NCI-H2081 treated with DMSO at 0.1 percent for 48 hours (cell line): ENCODE results near the gene TCF12.
"Not testable (repeated sequence)": the region's sequence is repeated elsewhere in the genome, so short reads cannot be mapped to it uniquely, and the experiment has no call there.

Experiments used
- DNase-seq: peaks from one replicate; lab custom pipeline; 2025; lab: John Stamatoyannopoulos, UW

The TCF12 gene

DNA sequence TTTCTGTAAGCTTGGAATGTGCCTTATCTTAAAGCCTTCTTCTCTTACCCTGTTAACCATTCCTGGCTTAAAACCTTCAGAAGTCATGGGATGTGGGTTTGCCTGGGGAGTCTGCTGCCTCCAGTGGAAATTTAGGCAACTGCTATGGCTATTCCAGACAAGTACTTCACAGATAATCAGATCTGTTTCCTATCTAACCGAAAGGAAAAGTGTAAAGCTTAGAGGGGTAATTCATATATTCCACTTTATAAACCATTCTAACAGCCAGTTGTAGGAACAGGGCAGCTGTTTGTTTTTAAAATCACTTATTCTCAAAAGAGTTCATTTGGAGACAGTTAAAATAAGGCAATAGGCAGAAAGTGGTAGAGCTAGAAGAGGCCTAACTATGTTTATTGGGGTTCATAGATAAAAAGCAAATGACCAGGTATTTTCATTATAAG lies 219.9 kb downstream of the TCF12 start:
- DNase-seq: no peak

DNA sequence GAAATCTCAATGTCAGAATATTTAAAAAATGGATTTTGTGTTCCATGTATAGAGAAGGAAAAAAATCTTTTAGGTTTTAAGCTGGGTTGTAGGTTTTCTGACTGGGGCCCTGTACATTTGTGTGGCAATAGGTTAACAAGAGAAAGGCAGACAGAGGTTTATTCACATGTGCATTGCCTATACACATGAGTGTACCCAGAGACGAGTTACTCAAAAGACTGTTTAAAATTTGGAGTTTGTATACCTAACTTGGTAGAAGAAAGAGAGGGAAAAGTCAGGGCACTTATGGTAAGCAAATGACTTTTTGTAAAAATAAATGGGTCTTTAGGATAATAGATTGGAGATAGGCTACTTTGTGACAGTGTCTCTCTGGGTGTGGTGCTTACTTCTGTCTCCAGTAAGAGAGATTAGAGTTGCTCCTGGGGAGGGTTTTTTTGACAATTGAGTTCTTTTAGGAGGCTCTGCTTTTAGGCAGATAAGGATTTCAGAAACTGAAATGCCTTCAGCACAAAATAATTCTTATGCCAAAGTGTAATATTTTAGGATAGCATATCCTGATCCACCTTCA lies 225.2 kb downstream of the TCF12 start:
- no peak for DNase-seq

DNA sequence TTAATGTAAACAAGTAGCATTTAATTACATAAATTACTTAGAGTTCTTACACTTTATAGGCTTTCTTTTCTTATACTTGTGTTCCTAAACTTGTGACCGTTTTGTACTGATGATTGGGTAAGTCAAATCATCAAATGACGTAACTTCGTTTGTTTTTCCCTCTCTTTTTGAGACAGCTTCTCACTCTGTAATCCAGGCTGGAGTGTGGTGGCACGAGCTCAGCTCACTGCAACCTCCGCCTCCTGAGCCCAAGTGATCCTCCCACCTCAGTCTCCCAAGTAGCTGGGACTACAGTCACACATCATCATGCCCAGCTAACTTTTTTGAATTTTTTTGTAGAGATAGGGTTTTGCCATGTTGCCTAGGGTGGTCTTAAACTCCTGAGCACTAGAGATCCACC lies 226.0 kb downstream of the TCF12 start:
- DNase-seq: no peak

DNA sequence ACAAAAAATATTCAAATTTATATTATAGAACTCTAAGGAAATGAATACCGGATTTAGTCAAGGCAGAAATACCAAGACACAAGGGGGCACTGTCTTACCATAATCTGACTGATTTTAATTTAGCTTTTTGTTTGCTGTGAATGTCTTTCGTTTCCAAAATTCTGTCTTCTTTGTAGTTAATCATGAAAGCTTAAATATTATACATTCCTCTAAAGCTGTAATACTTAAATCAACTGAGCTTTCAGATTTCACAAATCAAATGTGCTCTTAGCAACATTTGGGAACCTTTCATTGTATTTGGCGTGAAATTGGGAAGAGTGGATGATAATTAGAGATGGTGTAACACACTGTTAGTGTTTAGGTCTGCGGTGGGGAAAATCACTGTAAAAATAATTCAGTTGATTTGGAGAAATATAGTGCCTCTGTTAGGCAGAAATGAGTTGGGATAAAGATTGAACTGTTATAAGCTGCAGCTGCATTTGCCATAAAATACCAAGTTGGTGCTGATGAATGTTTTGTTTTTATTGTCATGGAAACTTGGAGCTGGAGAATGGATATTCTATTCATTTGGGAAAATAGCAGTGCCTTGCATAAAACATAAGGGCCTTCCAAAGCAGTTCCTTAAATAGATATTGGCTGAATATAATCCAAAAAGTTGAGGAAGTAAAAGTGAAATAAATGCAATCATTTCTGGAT lies 228.2 kb downstream of the TCF12 start:
- no peak for DNase-seq

DNA sequence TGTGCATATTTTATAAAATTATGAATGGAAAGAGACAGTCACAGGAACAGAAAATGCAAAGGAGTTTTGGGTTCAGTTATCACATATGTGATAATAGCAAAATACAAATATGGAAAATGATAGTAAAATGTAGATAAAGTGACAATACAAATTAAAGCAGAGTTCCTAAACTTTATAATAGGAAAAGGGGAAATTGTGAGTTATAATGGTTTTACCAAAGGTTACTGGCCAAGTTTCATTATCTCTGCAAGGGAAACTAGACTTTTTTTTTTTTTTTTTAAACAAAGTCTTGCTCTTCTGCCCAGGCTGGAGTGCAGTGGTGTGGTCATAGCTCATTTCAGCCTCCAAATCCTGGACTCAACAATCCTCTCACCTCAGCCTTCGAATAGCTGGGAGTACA lies 229.2 kb downstream of the TCF12 start:
- no peak for DNase-seq

DNA sequence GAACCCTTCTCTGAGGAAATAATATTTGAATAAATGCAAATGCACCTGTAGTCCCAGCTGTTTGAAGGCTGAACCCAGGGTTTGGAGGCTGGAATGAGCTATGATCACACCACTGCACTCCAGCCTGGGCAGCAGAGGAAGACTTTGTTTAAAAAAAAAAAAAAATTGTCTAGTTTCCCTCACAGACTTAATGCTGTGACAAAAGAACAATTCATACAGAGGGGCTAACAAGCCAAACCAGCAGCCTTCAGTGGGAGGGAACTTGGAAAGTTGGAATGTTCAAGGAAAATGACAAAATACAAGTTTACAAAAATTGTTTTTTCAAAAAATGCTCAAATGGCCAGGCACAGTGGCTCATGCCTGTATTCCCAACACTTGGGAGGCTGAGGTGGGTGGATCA lies 229.8 kb downstream of the TCF12 start:
- no peak for DNase-seq

DNA sequence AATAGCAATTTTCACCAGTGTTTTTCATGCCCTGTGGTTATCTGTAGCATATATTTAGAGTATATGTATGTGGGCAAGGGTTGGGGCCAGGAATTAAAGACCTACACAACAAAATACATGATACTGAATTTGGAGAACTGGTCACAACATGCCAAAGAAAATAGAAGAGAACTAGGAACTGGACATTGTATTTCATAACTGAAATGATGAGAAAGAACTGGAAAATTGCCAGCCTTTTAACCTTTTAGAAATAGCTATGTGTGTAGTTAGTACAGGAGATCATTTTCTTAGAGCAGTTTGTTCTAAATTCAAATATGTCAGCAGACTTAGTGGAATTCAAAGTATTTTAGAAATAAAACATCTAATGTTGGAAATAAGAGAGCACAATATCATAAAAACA lies 230.8 kb downstream of the TCF12 start:
- no peak for DNase-seq

DNA sequence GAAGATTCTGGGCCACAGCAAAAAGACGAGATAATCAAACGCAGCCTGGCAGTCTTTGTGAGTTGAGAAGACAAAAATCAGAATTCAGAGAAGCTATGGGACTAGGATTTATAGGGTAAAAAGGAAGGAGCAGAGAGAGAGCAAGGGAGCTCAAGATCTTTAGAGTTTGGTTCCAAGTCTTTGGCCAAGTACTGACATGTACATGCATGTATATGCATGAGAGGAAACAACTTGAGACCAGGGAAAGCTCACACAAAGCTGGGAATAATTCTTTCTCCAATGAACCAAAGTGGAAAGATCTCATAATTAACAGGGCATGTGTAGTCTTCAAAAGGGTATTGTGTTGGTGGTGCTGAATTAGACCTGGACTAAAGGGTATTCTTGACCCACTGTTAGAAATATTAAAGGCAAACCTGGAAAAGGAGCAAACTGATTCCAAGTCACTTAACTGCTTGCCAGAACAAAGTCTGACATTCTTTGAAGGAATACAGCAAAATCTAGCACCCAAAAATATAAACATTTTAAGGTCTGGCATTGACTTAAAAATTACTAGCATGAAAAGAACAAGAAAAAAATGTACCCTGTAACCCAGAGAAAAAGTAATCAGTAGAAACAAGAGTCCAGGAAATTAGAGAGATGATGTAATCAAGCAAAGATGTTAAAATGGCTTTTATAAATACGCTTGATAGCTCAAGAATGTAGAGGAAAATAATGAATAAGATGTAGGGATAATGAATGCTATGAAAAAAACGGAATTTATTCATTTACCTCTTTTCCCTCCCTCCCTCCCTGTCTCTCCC lies 231.8 kb downstream of the TCF12 start:
- DNase-seq: no peak

DNA sequence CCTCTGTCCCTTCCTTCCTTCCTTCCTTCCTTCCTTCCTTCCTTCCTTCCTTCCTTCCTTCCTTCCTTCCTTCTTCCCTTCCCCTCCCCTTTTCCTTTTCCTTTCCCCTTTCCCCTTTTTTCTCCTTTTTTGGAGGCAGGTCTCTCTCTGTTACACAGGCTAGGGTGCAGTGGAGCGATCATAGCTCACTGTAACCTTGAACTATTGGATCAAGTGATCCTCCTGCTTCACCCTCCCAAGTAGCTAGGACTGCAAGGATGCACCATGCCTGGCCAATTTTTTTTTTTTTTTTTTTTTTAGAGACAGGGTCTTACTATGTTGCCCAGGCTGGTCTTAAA lies 232.4 kb downstream of the TCF12 start:
- not testable (repeated sequence) for DNase-seq

DNA sequence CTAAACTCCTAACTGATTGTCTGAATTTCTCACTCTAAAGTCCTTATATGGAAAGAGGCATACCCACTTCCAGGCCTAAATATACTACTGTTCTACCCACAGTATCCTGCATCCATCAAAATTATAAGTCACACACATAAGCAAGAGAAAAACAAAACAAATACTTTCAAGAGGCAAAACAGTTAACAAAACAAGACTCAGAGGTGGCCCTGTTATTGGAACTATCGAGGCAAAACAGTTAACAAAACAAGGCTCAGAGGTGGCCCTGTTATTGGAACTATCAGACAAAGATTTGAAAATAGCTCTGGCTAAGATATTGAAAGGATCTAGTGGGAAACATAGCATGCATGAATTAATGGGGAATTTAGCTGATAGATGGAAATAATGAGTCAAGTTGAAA lies 233.7 kb downstream of the TCF12 start:
- DNase-seq: no peak

DNA sequence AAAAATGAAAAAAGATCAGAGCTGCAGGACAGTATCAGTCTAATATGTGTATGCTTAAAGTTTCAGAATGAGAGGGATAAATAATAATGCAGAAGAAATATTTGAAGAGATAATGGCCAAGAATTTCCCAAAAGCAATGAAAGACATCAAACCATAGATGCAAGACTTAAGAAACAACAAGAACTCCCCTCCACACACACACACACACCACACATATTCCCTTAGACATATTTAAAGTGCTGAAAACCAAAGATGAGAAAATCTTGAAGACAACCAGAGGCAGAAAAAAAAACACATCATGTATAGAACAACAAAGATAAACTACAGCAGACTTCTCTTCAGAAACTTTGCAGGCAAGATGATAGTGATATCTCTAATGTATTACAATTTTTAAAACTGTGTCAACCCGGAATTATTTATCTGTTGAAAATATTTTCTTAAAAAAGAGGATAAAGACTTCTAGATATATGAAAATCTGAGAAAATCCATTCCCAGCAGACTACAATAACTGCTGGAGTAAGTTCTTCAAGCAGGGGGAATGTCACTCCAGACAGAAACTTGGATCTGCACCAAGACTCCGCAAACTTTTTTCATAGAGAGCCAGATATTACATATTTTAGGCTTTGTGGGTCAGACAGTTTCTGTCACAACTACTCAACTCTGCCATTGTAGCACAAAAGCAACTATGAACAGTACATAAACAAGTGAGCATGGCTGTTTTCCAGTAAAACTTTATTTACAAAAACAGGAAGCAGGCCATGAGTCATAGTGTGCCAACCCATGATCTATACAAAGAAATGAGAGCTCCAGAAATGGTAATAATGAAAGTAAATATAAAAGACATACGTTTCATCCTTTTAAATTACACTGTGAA lies 234.5 kb downstream of the TCF12 start:
- DNase-seq: no peak

DNA sequence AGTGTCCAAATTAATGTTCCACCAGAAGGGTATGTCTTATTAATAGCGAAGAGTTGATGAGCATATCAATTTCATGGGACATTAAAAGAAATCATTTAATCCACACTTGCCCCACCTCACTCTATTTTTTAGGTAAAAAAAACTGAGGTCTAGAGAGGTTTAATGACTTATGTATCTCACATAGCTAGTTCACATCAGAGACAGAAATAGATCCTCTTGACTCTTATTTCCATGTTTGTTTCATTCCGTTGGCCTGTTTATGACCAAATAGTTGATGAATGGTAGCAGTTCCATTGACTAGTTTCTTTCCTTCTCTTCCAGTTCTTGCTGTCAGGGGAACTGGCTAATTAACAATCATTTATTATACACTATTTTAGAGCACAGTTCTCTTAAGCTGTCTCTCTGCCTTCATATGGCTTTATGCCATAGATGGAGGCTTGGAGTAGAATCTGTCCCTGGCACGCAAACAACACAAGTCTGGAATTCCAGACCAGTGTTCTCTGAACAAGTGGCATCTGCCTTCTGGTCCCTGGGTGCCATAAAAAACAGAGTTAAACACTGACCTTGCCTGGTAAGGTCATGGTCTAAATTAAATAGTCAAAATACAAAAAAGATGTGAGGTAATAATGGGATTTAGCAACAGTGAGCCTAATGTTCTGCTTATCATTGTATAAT lies 237.9 kb downstream of the TCF12 start:
- DNase-seq: no peak

DNA sequence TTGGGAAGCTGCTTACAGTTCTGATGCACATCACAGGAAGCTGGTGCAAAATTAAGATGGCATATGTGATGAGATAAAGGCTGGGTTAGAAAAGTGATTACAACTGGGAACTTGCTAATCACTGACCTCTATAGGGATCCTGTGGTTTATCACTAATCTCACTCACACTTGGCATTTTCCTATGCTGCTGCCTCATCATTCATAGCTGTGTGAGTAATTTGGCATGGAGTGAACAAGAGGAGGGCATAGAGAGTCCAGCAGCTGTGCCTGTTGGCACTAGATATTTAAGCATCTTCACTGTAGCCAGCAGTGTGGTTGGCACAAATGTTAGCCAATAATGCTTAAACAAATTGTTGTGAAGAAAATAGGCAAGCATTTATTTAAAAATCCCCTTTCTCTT lies 240.1 kb downstream of the TCF12 start:
- peak; percentile 68 for DNase-seq

DNA sequence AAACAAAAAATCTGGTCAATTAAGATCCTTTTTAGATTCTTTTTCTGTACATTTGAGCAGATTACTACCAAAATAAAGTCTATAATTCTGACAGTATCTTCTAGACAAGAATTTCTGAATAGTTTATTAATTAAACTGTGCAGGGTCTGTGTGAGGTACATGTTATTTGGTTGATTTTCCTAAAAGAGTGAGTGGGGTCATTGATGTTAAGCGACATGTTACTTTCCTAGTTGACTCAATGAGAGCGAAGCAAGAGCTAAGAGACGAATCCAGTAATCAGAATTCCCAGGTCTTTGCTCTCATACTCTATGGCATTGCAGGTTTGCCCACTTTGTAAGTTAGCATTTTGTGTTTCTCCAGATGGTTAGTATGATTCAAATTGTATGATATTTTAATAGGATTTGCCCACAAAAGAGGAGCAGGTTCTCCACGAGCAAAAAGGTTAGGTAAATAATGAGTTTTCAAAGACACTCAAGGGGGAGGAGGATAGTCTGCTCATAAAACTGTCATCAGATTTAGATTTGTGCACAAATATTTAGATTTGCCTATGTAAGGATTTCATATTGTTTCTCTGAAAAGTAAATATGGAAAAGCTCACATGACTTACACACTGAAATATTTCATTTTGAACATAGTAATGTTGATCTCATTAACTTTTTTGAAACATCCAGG lies 240.7 kb downstream of the TCF12 start:
- no peak for DNase-seq

DNA sequence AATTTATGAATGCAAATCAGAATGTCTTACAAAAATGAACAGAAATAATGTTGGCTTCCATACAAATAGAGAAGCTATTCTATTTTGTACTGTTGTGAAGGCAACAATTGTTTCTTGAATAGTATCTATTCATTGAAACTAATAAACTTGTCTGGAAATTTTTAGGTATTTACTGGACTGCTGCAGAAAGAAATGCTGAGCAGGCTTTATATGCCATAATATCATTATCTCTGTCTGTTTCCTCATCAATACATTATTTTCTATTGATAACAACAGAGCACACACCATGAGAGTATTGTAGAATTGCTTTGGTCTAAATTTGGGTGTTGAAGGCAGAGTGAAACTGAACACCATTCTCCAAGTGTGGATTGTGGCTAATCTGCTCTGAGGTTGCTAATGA lies 241.3 kb downstream of the TCF12 start:
- no peak for DNase-seq

DNA sequence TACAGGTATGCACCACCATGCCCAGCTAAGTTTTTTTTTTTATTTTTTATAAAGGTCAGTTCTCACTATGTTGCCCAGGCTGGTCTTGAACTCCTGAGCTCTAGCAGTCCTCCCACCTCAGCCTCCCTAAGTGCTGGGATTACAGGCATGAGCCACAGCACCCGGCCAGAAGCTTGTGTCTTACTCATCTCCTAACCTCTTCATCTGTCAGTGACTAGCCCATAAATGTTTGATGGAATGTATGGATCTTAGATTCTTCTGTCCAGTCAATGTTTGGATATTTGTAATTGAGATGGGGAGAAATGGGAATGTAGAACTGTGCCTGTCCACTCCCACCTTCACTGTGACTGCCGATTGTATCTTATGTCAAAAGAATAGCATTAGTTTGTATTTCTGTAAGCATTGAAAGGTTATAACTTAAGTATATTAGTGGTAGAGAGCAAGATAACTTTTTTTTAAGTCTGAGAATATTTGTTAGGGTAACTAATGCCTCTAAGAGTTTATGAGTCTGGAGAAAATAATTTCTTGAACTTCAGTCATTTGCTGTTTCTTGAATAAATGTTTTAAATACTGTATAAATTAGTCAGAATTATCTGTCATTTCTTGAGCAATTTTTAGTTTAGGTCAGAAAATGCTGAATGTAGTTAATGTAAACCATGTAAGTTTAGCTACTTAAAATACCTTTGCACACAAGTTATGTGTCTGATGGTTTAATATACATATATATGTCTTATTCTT lies 242.5 kb downstream of the TCF12 start:
- no peak for DNase-seq

DNA sequence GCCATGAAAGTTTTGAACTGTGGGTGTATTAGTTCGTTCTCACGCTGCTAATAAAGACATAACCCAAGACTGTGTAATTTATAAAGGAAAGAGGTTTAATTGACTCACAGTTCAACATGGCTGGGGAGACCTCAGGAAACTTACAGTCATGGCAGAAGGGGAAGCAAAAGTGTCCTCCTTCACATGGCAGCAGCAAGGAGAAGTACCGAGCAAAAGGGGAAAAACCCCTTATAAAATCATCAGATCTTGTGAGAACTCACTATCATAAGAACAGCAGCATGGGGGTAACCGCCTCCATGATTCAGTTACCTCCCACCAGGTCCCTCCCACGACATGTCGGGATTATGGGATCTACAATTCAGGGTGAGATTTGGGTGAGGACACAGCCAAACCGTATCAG lies 245.8 kb downstream of the TCF12 start:
- not testable (repeated sequence) for DNase-seq

DNA sequence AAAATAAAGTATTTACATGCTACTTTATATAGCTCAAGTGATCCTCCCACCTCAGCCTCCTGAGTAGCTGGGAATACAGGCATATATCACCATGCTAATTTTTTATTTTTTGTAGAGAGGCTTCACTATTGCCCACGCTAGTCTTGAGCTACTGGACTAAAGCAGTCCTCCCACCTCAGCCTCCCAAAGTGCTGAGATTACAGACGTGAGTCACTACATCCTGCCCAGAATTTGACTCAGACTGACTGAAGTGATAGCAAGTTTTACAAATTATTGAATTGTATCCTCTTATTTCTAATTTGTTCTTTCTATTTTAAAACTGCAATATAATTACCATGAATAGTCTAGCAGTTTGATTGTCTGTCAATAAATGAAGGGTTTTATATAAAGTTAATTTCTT lies 247.5 kb downstream of the TCF12 start:
- no peak for DNase-seq

DNA sequence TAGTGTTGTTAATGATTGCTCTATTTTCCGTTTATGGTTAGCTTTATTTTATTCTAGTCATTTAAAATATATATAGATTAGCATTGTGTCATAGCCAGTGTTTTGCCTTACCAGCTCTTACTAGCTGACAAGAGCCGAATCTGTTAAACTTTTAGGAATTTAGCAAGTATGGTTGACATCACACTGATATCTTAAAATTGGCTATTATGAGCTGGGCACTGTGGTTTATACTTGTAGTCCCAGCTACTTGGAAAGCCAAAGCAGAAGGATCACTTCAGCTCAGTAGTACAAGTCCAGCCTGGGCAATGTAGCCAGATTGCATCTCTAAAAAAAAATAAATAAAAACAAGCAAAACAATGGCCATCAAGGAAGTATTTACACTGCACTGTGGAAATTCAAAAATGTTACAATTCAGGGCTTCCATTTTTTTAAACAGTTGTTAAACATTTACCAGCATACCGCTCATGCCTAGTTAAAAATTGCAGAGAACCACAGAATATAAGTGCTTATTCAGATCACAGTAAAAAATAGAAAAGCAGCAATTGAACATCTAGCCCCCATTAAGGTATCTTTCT lies 249.5 kb downstream of the TCF12 start:
- no peak for DNase-seq

DNA sequence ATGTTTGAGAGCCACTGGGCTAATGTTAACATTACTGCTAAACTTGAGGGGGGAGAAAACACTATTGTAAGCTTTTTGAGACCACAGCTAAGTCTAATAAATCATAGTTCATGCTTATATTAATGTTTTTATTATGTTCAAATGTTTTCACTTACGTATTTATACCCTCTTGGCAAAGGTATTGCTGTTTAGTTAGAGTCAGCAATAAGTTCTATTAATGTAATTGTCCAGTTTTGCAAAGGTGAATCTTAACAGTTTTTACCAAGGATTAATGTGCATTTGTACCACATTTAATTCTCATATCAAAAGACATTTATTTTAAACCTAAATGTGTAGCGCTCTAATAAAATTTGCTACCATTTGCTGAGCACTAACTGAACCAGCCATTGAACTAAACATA lies 251.2 kb downstream of the TCF12 start:
- DNase-seq: no peak
